ENCODE results near the gene GRM1. TPM values are rescaled to one million over a fixed set of nuclear protein-coding genes. Genes with fewer than 3 reads are reported as not detected.

GRM1 gene
- total and polyA plus RNA-seq, 2 experiments from 2014 or later, result 0.29 to 0.63 TPM

- Mint-ChIP-seq H3K4me1 (no peaks in the 10 kb centered on the region), H3K9me3 (no peaks in the 10 kb centered on the region), H3K27ac (no peak overlapping the region), H3K4me3 (no peak overlapping the region), H3K36me3 (ENCODE audit: low read depth) (no peaks in the 10 kb centered on the region), H3K27me3 (ENCODE audit: insufficient read depth, low read depth, poor library complexity) (no peaks in the 10 kb centered on the region)
- Histone ChIP-seq H2AFZ (no peak overlapping the region), H3K27me3 (ENCODE audit: insufficient read depth) (no peaks in the 10 kb centered on the region), H3K4me1 (ENCODE audit: insufficient read depth) (no peaks in the 10 kb centered on the region), H3K4me2 (no peak overlapping the region), H3K36me3 (ENCODE audit: insufficient read depth) (no peaks in the 10 kb centered on the region), H3K9me2 (ENCODE audit: insufficient read depth) (no peaks in the 10 kb centered on the region), H3K4me3 (no peak overlapping the region), H3F3A (replicated peaks; ENCODE audit: low read depth) (no peaks in the 10 kb centered on the region), H3K27ac (ENCODE audit: low read depth) (no peak overlapping the region), H4K20me1 (replicated peaks; ENCODE audit: insufficient read depth) (no peaks in the 10 kb centered on the region), H3K79me2 (replicated peaks; ENCODE audit: insufficient read depth) (no peaks in the 10 kb centered on the region)
- TF ChIP-seq CREB1 (CRISPR knock-in tag; IDR thresholded peaks at IDR 0.05; ENCODE audit: low read depth) (no peak), ETS1 (IDR thresholded peaks at IDR 0.05) (no peak), JUNB (IDR thresholded peaks at IDR 0.05; ENCODE audit: unreplicated experiment) (no peak), ZNF114 (CRISPR knock-in tag; IDR thresholded peaks at IDR 0.05) (no peak), REST (IDR thresholded peaks at IDR 0.05; ENCODE audit: unreplicated experiment) (no peak), ZNF462 (CRISPR knock-in tag; IDR thresholded peaks at IDR 0.05) (no peak), NANOG (IDR thresholded peaks at IDR 0.05; ENCODE audit: borderline replicate concordance) (no peak), EZH2phosphoT487 (IDR thresholded peaks at IDR 0.05; ENCODE audit: unreplicated experiment) (no peak), STAT1 (IDR thresholded peaks at IDR 0.05; ENCODE audit: unreplicated experiment) (no peak), POLR2AphosphoS5 (IDR thresholded peaks at IDR 0.05; ENCODE audit: low read depth) (no peak), ZNF331 (CRISPR knock-in tag; IDR thresholded peaks at IDR 0.05; ENCODE audit: low read depth) (no peak), CTCF (conservative IDR thresholded peaks at IDR 0.05; ENCODE audit: low read depth in 2 of 2) (no peak), EZH2 (IDR thresholded peaks at IDR 0.05; ENCODE audit: low read depth, unreplicated experiment) (no peak)
- ATAC-seq (no peak), DNase-seq (ENCODE audit: low spot score) (no peak)
Observed at GRCh38 chr6:146177785-146178184, 148.9 kb downstream of the GRM1 start.
